ENCODE data around the gene FSTL3.
"Not testable (repeated sequence)": the region's sequence is repeated elsewhere in the genome, so short reads cannot be mapped to it uniquely, and the experiment has no call there.

Gene FSTL3

DNA sequence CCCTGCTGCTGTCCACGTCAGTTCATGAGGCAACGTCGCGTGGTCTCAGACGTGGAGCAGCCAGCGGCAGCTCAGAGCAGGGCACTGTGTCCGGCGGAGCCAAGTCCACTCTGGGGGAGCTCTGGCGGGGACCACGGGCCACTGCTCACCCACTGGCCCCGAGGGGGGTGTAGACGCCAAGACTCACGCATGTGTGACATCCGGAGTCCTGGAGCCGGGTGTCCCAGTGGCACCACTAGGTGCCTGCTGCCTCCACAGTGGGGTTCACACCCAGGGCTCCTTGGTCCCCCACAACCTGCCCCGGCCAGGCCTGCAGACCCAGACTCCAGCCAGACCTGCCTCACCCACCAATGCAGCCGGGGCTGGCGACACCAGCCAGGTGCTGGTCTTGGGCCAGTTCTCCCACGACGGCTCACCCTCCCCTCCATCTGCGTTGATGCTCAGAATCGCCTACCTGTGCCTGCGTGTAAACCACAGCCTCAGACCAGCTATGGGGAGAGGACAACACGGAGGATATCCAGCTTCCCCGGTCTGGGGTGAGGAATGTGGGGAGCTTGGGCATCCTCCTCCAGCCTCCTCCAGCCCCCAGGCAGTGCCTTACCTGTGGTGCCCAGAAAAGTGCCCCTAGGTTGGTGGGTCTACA is 6.6 kb downstream of the FSTL3 start:
- no peak for DNase-seq

DNA sequence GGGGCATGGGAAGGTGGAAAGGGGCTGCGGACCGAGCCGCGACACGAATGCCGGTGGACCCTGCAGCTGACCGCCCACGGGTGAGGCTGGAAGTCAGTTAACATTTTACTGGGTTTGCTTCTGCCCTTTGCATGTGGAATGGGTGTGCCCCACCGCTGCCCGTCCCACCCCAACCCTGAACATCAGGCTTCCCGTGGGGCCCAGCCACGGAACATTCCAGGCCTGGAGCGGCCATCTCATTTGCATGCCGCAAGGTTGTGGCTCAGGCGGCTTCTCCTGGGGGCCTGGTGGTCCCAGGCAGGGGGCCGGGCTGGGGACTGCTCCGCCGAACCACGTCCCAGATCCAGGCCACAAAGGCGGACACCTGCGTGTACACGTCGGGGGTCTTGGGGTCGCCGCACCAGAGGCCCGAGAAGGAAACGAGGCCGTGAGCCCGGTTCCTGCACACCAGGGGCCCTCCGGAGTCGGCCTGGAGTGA is 9.3 kb downstream of the FSTL3 start:
- DNase-seq, result no peak

DNA sequence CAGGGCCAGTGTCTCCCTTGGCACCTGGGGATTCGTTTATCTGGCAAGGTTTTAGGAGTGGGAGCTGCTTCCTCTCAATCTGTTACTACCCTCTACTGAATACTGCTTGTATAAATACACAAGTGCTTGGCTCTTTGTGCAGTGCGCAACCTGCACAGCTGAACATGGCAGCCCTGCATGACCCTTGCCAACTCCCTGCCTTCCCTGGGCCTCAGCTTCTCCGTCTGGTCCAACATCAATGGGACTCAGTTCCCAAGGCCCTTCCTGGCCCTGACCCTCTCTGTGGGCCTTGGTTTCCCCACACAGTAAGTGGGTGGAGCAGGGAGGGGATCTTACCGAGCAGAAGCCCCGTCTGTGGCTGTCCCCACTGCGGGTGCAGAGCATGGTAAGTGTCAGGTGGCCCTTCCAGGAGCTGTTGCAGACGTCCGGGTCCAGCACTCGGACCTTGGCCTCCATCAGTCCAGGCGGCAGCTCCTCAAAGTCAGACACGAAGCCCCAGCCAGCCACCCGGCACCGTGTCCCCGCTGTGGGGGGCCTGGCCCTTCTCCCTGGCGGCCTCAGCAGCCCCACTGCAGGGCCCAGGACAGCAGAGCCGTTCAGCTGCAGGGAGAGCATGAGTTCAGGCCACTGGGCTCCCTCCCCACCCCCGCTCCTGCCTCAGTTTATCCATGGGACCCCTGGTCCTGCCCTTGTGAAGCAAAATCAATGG is 10.6 kb downstream of the FSTL3 start:
- no peak for DNase-seq

DNA sequence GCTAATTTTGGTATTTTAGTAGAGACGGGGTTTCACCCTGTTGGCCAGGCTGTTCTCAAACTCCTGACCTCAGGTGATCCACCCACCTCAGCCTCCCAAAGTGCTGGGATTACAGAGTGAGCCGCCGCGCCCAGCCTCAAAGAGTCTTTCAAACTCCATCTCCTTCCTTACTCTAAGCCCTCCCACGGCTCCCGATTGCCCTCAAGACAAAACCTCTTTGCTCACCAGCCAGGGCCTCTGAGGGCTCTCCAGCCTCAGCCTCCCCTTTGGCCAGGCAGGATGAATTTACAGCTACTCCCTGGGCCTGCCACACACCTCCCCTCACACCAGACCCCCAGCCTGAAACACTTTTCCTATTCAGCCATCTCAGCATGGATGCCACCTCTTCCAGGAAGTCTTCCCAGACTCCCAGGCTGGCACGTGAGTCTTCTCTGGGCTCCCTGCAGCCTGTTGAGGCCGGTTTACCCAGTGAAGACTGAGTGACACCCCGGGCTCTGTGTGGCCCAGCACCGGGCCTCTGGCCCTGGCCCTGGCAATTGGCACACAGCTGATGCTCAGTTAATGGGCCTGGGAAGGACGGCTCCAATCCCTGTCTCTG is 11.5 kb downstream of the FSTL3 start:
- DNase-seq, result no peak

DNA sequence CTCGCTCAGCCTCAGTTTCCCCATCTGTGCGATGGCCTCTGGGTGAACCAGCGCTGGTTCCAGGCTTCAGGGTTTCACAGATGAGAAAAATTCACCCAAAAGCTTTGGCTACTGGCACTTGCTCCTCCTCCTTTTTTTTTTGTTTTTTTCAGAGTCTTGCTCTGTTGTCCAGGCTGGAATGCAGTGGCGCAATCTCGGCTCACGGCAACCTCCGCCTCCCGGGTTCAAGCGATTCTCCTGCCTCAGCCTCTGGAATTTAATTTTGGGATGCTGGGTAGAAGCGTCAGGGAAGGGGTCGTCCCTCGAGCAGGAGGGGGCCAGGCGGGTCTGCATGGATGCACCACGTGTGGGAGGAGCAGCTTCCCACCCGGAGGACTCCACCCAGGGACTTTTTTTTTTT is 12.0 kb downstream of the FSTL3 start:
- DNase-seq, result no peak

DNA sequence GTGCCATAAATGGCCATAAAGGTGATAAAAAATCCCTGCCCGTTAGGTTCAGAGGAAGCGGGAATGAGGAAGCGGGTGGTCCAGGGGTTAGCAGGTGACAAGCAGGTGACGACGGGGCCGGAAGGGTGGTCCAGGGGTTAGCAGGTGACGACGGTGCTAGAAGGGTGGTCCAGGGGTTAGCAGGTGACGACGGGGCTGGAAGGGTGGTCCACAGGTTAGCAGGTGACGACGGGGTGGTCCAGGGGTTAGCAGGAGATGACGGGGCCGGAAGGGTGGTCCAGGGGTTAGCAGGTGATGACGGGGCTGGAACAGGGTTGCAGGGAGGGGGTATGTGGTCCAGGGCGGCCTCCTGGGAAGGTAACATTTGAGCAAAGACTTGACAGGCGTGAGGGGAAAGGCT is 12.8 kb downstream of the FSTL3 start:
- no peak for DNase-seq

DNA sequence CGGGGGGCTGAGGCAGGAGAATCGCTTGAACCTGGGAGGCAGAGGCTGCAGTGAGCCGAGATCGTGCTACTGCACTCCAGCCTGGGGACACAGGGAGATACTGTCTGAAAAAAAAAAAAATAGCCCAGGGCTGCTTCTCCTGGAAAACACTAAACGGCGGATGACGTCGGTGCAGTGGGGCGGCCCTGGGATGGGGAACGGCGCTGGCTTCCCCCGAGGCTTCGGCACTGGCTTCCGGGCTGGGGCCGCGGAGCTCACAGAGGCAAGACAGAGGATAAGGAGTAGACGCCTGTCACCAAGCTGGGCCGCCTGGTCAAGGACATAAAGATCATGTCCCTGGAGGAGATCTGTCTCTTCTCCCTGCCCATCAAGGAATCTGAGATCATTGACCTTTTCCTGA is 14.0 kb downstream of the FSTL3 start:
- no peak for DNase-seq

DNA sequence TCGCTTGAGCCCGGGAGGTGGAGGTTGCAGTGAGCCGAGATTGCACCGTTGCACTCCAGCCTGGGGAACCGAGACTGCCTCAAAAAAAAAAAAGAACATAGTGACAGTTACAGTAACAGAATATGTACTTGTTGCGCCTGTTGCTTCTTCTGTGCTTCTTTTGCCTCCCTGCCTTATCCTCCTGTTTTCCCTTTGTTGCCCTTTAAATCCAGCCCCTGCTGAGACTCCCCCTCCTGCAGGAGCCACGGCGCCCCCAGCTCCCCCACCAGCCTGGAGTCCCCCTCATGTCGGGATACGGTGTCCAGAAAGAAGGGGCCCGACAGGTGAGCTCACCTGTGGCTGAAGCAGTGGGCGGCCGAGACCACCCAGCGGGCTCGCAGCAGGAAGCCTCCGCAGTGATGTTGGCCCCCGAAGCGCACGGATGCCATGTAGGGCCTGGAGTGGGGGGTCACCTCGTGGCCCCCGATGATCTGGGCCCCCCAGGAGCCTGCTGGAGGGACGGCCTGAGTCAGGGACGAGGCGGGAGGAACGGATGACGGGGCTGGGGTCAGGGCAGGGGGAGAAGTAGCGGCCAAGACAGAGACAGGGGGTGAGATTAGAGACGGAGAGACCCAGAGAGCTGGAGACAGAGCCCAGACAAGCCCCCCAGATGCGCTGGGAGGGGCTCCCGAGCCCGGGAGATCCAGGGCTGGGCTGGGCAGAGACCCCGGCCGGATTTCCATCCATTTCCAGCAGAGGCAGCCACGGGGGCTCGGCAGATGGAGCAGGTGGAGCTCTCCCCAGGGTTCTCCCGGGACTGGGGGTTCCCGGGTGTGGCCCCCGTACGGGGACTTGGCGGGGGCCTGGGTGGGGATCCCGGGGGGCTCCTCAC is 18.5 kb downstream of the FSTL3 start:
- DNase-seq, result no peak

DNA sequence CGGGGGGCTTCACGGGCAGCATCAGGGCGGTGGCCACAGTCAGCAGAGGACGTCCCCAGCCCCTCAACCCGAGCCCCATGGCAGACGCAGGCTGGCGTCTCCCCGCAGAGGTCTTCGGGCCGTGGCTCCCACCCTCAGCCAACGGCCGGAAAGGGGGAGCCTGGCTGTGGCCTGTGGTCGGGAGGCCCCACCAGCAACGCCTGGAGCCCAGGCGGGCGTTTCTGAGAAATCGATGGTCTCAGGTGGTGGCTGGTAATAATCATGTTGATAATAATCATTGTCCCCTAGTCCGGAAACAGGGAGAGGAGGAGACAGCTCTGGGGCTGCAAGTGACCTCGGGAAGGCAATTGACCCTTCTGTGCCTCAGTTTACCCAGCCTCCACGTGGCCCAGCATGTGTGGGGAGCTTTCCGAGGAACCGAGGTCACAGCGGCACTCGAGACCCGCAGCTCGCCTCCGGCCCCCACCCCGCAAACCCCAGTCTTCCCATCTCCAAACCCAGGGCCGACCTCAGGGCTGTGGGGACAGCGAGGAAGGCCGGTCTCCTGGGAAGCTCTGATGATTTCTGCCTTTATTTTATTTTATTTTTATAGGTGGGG is 19.3 kb downstream of the FSTL3 start, which contains the start of gene PRSS57:
PRSS57 (minus strand) TSS at position 101 of the 598 bp plus-strand sequence; CDS start at position 79, 22 bp downstream.
- no peak for DNase-seq

DNA sequence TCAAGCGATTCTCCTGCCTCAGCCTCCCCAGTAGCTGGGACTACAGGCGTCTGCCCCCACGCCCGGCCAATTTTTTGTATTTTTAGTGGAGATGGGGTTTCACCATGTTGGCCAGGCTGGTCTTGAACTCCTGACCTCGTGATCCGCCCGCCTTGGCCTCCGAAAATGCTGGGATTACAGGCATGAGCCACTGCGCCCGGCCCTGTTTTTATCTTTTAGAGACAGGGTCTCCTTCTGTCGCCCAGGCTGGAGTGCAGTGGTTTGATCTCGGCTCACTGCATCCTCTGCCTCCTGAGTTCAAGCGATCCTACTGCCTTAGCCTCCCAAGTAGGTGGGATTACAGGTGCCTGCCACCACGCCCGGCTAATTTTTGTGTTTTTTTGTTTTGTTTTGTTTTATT is 22.3 kb downstream of the FSTL3 start:
- not testable (repeated sequence) for DNase-seq

DNA sequence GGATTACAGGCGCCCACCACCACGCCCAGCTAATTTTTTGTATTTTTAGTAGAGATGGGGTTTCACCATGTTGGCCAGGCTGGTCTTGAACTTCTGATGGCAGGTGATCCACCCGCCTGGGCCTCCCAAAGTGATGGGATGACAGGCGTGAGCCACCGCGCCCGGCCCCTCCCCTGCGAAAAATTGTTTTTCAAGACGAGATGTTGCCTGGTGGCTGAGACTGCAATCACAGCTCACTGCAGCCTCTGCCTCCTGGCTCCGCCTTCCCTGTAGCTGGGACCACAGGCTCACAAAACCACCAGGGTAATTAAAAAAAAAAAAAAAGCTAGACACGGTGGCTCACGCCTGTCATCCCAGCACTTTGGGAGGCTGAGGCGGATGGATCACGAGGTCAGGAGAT is 23.7 kb downstream of the FSTL3 start:
- DNase-seq, result not testable (repeated sequence)

DNA sequence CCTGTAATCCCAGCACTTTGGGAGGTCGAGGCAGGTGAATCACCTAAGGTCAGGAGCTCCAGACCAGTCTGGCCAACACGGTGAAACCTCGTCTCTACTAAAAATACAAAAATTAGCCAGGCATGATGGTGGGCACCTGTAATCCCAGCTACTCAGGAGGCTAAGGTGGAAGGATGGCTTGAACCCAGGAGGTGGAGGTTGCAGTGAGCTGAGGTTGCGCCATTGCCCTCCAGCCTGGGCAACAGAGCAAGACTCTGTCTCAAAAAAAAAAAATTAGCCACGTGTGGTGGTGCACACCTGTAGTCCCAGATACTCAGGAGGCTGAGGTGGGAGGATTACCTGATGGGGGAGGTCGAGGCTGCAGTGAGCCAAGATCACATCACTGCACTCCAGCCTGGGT is 26.7 kb downstream of the FSTL3 start:
- DNase-seq, result not testable (repeated sequence)

DNA sequence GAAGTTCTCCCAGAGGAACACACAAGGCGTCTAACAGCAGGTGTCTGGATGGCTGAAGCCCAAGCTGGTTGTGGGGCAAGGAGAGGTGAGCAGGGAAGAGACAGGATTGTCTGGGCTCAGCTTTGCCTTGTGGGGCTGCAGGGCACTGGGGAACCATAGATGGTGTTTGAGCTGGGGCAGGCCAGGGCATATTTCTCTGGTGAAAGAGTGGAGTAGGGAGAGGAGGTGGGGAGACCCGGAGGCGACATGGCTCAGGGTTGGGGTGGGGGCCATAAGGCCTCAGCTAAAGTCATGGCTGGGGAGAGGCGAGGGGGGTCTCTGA is 27.1 kb downstream of the FSTL3 start:
- DNase-seq, result no peak

DNA sequence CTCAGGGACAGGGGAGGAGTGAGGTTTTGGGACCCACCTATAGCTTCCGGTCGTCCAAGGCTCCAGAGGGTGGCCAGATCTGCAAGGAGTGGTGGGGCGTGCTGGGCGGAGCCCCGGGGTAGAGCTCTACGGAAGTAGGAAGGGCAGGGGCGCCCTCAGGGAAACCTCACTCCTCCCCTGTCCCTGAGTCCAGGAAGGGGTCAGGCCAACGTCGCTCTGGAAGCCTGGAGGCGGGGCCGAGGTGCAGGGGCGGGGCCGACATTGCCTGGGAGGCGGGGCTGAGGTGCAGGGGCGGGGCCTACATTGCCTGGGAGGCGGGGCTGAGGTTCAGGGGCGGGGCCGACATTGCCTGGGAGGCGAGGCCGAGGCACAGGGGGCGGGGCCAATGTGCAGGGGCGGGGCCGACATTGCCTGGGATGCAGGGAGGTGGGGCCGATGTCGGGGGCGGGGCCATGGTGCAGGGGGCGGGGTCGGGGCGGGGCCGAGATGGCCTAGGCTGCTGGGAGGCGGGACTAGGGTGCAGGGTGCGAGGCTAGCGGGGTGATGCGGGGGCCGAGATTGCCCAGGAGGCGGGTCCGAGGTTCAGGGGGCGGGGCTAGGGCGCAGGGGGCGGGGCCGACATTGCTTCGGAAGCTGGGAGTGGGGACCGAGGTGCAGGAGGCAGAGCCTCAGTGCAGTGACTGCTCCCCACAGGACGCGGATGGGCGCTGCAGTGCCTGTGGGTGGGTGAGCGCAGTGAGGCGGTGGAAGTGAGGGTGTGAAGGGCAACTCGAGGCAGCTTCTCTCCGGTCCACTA is 27.7 kb downstream of the FSTL3 start:
- peak; percentile 72 for DNase-seq

DNA sequence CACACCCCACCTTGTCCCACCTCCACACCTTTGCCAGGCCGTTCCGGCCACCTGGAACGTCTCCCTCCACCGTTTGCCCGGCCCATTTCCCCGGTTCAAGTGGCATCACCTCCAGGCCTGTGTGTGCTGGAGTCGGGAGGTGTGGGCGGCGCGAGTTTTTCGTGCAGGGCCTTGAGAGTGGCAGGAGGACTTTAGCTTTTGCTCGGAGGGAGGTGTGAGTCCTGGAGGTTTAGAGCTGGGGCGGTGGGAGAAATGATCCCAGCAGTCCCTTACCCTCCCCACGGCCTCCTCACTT is 28.2 kb downstream of the FSTL3 start:
- DNase-seq, result no peak

DNA sequence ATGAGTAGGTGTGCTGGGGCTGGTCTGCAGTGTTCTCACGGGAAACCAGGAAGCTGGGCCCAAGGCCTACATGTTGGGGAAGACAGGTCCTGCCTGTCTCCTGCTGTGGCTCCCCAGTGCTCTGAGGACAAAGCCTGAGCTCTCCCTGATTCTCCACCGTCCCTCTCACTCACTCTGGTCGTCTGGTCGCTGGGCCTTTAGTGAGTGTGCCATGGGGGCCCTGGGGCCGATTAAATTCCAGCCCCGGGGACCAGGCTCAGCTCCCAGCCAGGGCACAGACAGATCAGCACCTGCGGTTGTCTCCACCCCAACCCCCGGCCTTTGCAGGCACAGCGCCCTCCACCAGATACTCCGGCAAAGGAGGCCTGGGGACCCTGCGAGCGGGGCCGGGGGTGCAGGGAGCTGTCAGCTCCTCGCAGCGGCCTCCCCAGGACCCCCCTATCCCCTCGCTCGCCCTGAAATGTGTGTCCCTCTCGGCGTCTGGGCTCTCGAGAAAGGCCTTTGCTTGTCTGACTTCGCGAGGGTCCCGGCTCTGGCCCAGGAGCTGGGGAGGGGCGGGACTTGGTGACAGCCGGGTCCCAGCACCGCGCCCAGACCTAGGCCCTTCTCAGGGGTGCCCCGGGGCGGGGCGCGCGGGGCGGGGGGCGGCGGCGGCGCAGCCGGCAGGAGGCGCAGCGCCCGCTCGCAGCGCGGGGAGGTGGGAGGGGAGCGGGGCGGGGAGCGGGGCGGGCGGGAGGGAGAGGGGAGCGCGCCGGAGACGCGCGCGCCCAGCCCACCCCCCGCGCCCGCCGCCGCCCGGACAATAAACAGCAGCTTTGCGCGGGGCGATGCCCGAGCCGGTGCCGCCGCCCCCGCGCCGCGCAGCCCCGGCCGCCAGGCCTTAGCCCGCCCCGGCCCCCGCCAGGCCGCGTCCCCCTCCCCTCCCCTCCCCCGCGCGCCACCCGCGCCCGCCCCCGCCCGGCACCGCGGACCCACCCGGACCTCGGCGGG is 32.3 kb downstream of the FSTL3 start, which contains the start of gene PALM:
PALM (plus strand) TSS at position 782 of the 990 bp plus-strand sequence. CDS start 212 bp downstream, outside the sequence.
- no peak for DNase-seq

DNA sequence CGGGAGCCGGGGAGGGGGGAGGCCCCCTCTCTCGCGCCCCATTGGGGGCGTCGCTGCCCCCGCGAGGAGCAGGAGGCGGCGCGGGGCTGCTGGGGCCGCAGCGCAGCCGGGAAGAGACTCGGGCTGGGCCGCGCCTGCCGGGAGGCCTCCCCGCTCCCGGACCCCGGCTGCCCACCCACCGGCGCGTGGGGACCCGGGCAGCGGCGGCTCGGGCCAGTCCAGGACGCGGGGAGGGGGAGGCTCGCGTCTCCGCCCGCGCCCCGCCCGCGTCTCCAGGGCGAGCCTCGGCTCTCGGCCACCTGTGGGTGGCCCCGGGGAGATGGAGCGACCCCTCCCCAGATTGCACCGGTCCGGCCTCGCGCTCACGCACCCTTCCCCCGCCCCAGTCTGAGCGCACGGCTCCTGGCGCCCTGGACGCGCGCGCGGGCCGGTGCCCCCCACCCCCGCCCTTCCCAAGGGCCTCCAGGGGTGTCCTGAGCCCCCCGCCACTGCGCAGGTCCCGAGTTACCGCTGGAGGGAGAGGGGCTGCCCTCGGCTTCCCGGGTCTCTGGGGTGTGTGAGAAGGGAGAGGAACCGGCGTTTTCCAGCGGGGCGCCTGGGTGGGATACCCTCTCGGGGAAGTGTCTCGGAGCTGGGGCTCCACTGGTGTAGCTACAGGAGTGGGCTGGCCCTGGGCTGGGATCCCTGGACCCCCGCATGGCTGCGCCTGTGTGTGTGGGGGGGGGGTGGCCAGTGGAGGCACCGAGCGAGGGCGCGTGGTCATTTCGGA is 33.2 kb downstream of the FSTL3 start:
- no peak for DNase-seq

DNA sequence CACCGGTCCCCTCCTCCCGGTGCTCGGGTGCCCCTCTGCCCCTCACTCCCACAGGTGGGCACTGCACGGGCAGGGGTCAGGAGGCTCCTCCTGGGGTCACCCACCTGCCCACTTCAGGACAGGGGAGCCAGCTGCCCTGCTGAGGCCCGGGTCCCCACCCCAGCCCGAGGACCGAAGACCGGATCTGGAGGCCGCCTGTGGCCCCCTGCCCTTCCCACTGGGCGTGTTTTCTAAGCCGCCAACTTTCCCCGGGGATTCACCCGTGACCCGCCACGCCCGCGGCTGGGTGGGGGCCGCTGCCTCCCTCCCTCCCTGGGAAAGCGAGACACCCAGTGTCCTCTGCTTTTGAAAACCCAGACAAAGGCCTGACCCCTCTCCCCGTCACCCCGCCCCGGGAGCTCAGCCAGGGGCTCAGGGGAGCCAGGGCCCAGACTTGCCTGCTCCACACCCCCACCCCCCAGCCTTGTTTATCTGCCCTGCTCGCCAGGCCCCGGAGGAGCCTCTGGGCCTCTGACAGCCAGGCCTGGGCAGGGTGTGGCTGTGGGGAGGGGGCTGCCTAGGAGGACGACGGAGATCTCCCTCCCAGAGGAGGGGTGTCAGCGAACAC is 33.9 kb downstream of the FSTL3 start:
- no peak for DNase-seq

DNA sequence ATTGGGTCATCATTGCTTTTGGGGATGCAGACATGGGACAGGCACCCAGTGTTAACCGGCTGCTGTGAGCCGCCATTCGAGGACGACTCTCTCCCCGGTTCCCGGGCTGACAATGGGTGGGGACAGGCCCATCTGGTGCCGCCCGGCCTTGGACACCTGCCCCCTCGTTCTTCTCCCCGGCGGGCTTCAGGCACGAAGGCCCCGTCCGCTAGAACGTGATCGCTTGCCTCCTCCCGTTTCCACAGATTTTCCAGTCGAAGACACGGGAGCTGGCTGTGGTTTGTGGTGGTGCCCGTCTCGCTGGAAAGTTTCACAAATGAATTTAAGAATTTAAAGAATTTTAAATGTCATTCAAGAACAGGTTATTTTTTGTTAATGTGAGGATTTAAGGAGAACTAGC is 34.6 kb downstream of the FSTL3 start:
- no peak for DNase-seq

DNA sequence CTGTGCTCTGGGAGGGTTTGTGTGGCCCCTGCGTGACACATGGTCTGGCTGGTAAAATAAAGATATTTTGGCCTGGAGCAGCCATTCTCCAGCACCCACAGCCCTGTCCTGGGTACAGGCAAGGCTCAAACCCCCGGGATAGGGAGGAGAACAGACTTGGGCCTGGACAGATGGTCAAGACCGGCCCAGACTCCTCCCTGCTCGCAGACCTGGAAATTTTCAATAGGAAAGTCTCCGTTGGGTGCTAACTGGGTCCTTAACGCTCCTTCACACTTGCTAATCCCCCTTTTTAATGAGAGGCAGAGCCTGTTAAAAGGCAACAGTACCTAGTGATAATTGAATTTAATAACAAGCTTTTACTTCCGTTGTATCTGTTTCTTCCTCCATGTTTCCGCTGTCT is 35.1 kb downstream of the FSTL3 start:
- no peak for DNase-seq

Data from activated CD4-positive, CD25-positive, alpha-beta regulatory T cell treated with anti-CD3 and anti-CD28 coated beads, Interleukin-2, amount 50 U/mL, for 72 hours (primary cell).